ENCODE measurements around the gene RUBCN. TPM values are rescaled to one million over a fixed set of nuclear protein-coding genes. Genes with fewer than 3 reads are reported as not detected.

RUBCN gene
- polyA plus RNA-seq, 1 of the 3 experiments (the other 2 are of a cell fraction) = 14.9 TPM

- CTCF ChIA-PET = no interaction called here
- Histone ChIP-seq H3K9me2 (no peaks in the 10 kb centered on the region), H3K9me3 (no peaks in the 10 kb centered on the region), H3K27me3 (ENCODE audit: insufficient read depth) (no peaks in the 10 kb centered on the region), H3K9ac (peak overlapping the region; percentile 82), H3K4me3 (ENCODE audit: low read depth in 2 of 2, low read length in 1 of 2) (peak overlapping the region; percentile 75 to 77), H3K27ac (ENCODE audit: low read depth in 2 of 2, low read length in 1 of 2) (peak overlapping the region; percentile 91 to 94), H3K4me2 (peak overlapping the region; percentile 76), H3K4me1 (ENCODE audit: control insufficient read depth in 1 of 2, insufficient read depth in 2 of 2, low read depth in 1 of 2, low read length in 1 of 2) (peaks cover 0 to 10% of the 10 kb centered on the region in 2 experiments; a peak in 3 of 4 replicates), H2AFZ (ENCODE audit: low read depth) (peak overlapping the region; percentile 80; the same call in 1 of the 2 replicates), H3F3A (replicated peaks; ENCODE audit: insufficient read depth) (peaks cover 51% of the 10 kb centered on the region), H3K36me3 (replicated peaks in 1 of 2; ENCODE audit: control insufficient read depth in 1 of 2, insufficient read depth in 2 of 2, low read length in 1 of 2) (no peaks in the 10 kb centered on the region), H3K79me2 (ENCODE audit: insufficient read depth) (peaks cover 48% of the 10 kb centered on the region), H4K20me1 (ENCODE audit: insufficient read depth) (peaks cover 45% of the 10 kb centered on the region)
- peak; percentile 84 for DNase-seq
- WGBS (ENCODE audit: low lambda C conversion rate) = 3% methylated on average over 5 of the region's 43 CpGs
- POLR2A ChIA-PET = no interaction called here
- peak; percentile 73 for TF ChIP-seq YY1 (IDR thresholded peaks at IDR 0.05; ENCODE audit: low read depth)
- TF ChIP-seq, protein P1, sequence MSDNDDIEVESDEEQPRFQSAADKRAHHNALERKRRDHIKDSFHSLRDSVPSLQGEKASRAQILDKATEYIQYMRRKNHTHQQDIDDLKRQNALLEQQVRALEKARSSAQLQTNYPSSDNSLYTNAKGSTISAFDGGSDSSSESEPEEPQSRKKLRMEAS (IDR thresholded peaks at IDR 0.05; ENCODE audit: low read depth) = 0 out of 2 replicates have a peak, but pooled peaks have one; percentile 18
- TF ChIP-seq TAF1 (IDR thresholded peaks at IDR 0.05; ENCODE audit: borderline replicate concordance, low read depth, low read length) = no peak
- TF ChIP-seq JUND (IDR thresholded peaks at IDR 0.05) = no peak
- TF ChIP-seq, protein P2, sequence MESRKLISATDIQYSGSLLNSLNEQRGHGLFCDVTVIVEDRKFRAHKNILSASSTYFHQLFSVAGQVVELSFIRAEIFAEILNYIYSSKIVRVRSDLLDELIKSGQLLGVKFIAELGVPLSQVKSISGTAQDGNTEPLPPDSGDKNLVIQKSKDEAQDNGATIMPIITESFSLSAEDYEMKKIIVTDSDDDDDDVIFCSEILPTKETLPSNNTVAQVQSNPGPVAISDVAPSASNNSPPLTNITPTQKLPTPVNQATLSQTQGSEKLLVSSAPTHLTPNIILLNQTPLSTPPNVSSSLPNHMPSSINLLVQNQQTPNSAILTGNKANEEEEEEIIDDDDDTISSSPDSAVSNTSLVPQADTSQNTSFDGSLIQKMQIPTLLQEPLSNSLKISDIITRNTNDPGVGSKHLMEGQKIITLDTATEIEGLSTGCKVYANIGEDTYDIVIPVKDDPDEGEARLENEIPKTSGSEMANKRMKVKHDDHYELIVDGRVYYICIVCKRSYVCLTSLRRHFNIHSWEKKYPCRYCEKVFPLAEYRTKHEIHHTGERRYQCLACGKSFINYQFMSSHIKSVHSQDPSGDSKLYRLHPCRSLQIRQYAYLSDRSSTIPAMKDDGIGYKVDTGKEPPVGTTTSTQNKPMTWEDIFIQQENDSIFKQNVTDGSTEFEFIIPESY (IDR thresholded peaks at IDR 0.05; ENCODE audit: borderline replicate concordance, low read depth) = no peak
- TF ChIP-seq EZH2phosphoT487 (IDR thresholded peaks at IDR 0.05; ENCODE audit: borderline replicate concordance, low read depth) = no peak
- no peak for TF ChIP-seq SMC3 (IDR thresholded peaks at IDR 0.05; ENCODE audit: low read depth, low read length)
- no peak for TF ChIP-seq TCF12 (IDR thresholded peaks at IDR 0.05)
- TF ChIP-seq RCOR1 (IDR thresholded peaks at IDR 0.05; ENCODE audit: low read length) = no peak
- peak; percentile 79 for TF ChIP-seq MXI1 (IDR thresholded peaks at IDR 0.05; ENCODE audit: low read depth, low read length)
- TF ChIP-seq RFX5 (IDR thresholded peaks at IDR 0.05; ENCODE audit: low read length) = no peak
- TF ChIP-seq, protein P3, sequence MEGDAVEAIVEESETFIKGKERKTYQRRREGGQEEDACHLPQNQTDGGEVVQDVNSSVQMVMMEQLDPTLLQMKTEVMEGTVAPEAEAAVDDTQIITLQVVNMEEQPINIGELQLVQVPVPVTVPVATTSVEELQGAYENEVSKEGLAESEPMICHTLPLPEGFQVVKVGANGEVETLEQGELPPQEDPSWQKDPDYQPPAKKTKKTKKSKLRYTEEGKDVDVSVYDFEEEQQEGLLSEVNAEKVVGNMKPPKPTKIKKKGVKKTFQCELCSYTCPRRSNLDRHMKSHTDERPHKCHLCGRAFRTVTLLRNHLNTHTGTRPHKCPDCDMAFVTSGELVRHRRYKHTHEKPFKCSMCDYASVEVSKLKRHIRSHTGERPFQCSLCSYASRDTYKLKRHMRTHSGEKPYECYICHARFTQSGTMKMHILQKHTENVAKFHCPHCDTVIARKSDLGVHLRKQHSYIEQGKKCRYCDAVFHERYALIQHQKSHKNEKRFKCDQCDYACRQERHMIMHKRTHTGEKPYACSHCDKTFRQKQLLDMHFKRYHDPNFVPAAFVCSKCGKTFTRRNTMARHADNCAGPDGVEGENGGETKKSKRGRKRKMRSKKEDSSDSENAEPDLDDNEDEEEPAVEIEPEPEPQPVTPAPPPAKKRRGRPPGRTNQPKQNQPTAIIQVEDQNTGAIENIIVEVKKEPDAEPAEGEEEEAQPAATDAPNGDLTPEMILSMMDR (IDR thresholded peaks at IDR 0.05) = 0 out of 2 replicates have a peak, but pooled peaks have one; percentile 10
- TF ChIP-seq MEF2A (IDR thresholded peaks at IDR 0.05; ENCODE audit: borderline replicate concordance, low read depth) = no peak
- no peak for TF ChIP-seq FOXM1 (IDR thresholded peaks at IDR 0.05; ENCODE audit: low read depth)
- no peak for TF ChIP-seq CHD2 (IDR thresholded peaks at IDR 0.05; ENCODE audit: low read length, partially characterized antibody)
- TF ChIP-seq SIN3A (IDR thresholded peaks at IDR 0.05; ENCODE audit: borderline replicate concordance, low read depth, low read length) = 0 out of 2 replicates have a peak, but pooled peaks have one; percentile 64
Observed at GRCh38 chr3:197750396-197750831, 13.7 kb upstream of the RUBCN start.

Measured in SK-N-SH (cell line).